ENCODE measurements around the gene ADARB2.

ADARB2 gene

GRCh38 chr10:1308173-1308961 is 429.0 kb downstream of the ADARB2 start:
- Histone ChIP-seq H3K36me3 (ENCODE audit: control insufficient read depth, low read length) (no peaks in the 10 kb centered on the region), H3K4me3 (ENCODE audit: low read length) (no peak overlapping the region), H3K4me2 (ENCODE audit: low read length) (no peak overlapping the region), H3F3A (ENCODE audit: control insufficient read depth, insufficient read depth) (no peaks in the 10 kb centered on the region), H3K27ac (ENCODE audit: low read depth, low read length) (no peak overlapping the region), H3K27me3 (ENCODE audit: control insufficient read depth, low read length) (no peaks in the 10 kb centered on the region), H3K9me2 (replicated peaks; ENCODE audit: control insufficient read depth, low read length) (no peaks in the 10 kb centered on the region), H3K9me3 (ENCODE audit: control insufficient read depth, insufficient read depth, low read length) (no peaks in the 10 kb centered on the region), H4K20me1 (ENCODE audit: control insufficient read depth, insufficient read depth, low read depth, low read length) (no peaks in the 10 kb centered on the region), H3K4me1 (ENCODE audit: control insufficient read depth, low read length) (no peaks in the 10 kb centered on the region), H3K79me2 (ENCODE audit: control insufficient read depth, low read length) (no peaks in the 10 kb centered on the region)
- TF ChIP-seq EZH2phosphoT487 (IDR thresholded peaks at IDR 0.05; ENCODE audit: borderline replicate concordance, low read length) = no peak
- TF ChIP-seq, protein P1, sequence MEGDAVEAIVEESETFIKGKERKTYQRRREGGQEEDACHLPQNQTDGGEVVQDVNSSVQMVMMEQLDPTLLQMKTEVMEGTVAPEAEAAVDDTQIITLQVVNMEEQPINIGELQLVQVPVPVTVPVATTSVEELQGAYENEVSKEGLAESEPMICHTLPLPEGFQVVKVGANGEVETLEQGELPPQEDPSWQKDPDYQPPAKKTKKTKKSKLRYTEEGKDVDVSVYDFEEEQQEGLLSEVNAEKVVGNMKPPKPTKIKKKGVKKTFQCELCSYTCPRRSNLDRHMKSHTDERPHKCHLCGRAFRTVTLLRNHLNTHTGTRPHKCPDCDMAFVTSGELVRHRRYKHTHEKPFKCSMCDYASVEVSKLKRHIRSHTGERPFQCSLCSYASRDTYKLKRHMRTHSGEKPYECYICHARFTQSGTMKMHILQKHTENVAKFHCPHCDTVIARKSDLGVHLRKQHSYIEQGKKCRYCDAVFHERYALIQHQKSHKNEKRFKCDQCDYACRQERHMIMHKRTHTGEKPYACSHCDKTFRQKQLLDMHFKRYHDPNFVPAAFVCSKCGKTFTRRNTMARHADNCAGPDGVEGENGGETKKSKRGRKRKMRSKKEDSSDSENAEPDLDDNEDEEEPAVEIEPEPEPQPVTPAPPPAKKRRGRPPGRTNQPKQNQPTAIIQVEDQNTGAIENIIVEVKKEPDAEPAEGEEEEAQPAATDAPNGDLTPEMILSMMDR (IDR thresholded peaks at IDR 0.05; ENCODE audit: low read depth, low read length, poor library complexity, severe bottlenecking) = no peak

DNA sequence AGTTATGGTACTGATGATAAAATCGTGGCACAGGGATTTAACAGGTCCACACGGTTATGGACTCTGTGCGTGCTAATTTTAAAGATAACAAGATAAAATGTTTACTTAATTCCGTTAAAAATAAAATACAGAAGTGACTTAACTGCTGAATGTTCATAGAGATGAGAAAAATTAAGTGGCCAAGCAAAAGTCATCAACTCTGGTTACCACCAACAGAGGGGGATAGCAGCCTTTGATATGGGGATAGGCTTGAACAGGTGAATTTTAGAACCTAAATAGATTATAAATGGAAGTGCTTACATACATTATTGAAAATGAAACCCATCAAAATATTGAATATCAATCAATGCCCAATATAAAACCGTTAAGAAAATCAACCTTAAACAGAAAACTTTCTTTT is 436.2 kb downstream of the ADARB2 start:
- H3K9me3 ChIP-seq (ENCODE audit: control insufficient read depth, insufficient read depth, low read length) = no peaks in the 10 kb centered on the region
- H3K36me3 ChIP-seq (ENCODE audit: control insufficient read depth, low read length) = no peaks in the 10 kb centered on the region
- no peaks in the 10 kb centered on the region for H3K79me2 ChIP-seq (ENCODE audit: control insufficient read depth, low read length)
- peaks cover 7% of the 10 kb centered on the region; the same call in 1 of the 2 replicates for H3K4me1 ChIP-seq (ENCODE audit: control insufficient read depth, low read length)
- no peaks in the 10 kb centered on the region for H3K9me2 ChIP-seq (replicated peaks; ENCODE audit: control insufficient read depth, low read length)
- no peaks in the 10 kb centered on the region for H4K20me1 ChIP-seq (ENCODE audit: control insufficient read depth, insufficient read depth, low read depth, low read length)
- no peaks in the 10 kb centered on the region for H3F3A ChIP-seq (ENCODE audit: control insufficient read depth, insufficient read depth)
- H3K4me3 ChIP-seq (ENCODE audit: low read length) = no peak overlapping the region
- no peak overlapping the region for H3K4me2 ChIP-seq (ENCODE audit: low read length)
- H3K27ac ChIP-seq (ENCODE audit: low read depth, low read length) = no peak overlapping the region
- TF ChIP-seq, protein P1 (IDR thresholded peaks at IDR 0.05; ENCODE audit: low read depth, low read length, poor library complexity, severe bottlenecking) = peak; percentile 24
- TF ChIP-seq EZH2phosphoT487 (IDR thresholded peaks at IDR 0.05; ENCODE audit: borderline replicate concordance, low read length) = no peak
- 0 out of 2 replicates have a peak, but pooled peaks cover 3% of the 10 kb centered on the region for H3K27me3 ChIP-seq (ENCODE audit: control insufficient read depth, low read length)

DNA sequence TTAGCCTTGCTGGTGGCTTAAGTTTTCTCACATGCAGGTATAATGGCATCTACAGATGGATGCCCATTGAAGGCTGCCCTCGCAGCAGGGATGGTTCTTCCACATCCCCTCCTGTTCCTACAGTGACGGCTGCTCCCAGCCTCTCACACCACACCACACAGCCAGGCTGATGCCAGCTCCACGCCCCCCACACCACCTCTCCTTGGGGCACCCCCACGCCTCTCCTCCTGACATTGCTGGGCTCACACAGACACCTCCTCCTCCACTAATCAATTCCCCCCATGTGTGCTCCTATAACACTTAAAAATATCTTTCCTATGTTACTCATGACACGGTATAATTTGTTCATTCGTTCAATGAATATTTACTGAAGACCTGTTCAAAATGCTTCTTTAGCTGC is 437.1 kb downstream of the ADARB2 start:
- no peak overlapping the region for H3K27ac ChIP-seq (ENCODE audit: low read depth, low read length)
- 0 out of 2 replicates have a peak, but pooled peaks cover 3% of the 10 kb centered on the region for H3K27me3 ChIP-seq (ENCODE audit: control insufficient read depth, low read length)
- TF ChIP-seq EZH2phosphoT487 (IDR thresholded peaks at IDR 0.05; ENCODE audit: borderline replicate concordance, low read length) = no peak
- H3K4me2 ChIP-seq (ENCODE audit: low read length) = no peak overlapping the region
- no peaks in the 10 kb centered on the region for H3K36me3 ChIP-seq (ENCODE audit: control insufficient read depth, low read length)
- H3F3A ChIP-seq (ENCODE audit: control insufficient read depth, insufficient read depth) = no peaks in the 10 kb centered on the region
- H3K9me3 ChIP-seq (ENCODE audit: control insufficient read depth, insufficient read depth, low read length) = no peaks in the 10 kb centered on the region
- H3K4me3 ChIP-seq (ENCODE audit: low read length) = no peak overlapping the region
- peaks cover 7% of the 10 kb centered on the region; the same call in 1 of the 2 replicates for H3K4me1 ChIP-seq (ENCODE audit: control insufficient read depth, low read length)
- no peaks in the 10 kb centered on the region for H3K9me2 ChIP-seq (replicated peaks; ENCODE audit: control insufficient read depth, low read length)
- no peaks in the 10 kb centered on the region for H3K79me2 ChIP-seq (ENCODE audit: control insufficient read depth, low read length)
- H4K20me1 ChIP-seq (ENCODE audit: control insufficient read depth, insufficient read depth, low read depth, low read length) = no peaks in the 10 kb centered on the region

GRCh38 chr10:1299041-1299726 is 438.1 kb downstream of the ADARB2 start:
- TF ChIP-seq EZH2phosphoT487 (IDR thresholded peaks at IDR 0.05; ENCODE audit: borderline replicate concordance, low read length) = no peak
- TF ChIP-seq, protein P1 (IDR thresholded peaks at IDR 0.05; ENCODE audit: low read depth, low read length, poor library complexity, severe bottlenecking) = no peak
- Histone ChIP-seq H3K27me3 (ENCODE audit: control insufficient read depth, low read length) (peaks cover 5% of the 10 kb centered on the region; the same call in 1 of the 2 replicates), H3F3A (ENCODE audit: control insufficient read depth, insufficient read depth) (no peaks in the 10 kb centered on the region), H3K9me3 (ENCODE audit: control insufficient read depth, insufficient read depth, low read length) (no peaks in the 10 kb centered on the region), H3K79me2 (ENCODE audit: control insufficient read depth, low read length) (no peaks in the 10 kb centered on the region), H3K36me3 (ENCODE audit: control insufficient read depth, low read length) (no peaks in the 10 kb centered on the region), H3K9me2 (replicated peaks; ENCODE audit: control insufficient read depth, low read length) (no peaks in the 10 kb centered on the region), H4K20me1 (ENCODE audit: control insufficient read depth, insufficient read depth, low read depth, low read length) (no peaks in the 10 kb centered on the region), H3K27ac (ENCODE audit: low read depth, low read length) (no peak overlapping the region), H3K4me3 (ENCODE audit: low read length) (no peak overlapping the region), H3K4me2 (ENCODE audit: low read length) (peak overlapping the region; percentile 46), H3K4me1 (ENCODE audit: control insufficient read depth, low read length) (peaks cover 7% of the 10 kb centered on the region; the same call in 1 of the 2 replicates)

Data from DOHH2 (cell line).